H1 (cell line): ENCODE measurements around the gene RETREG3. TPM values are rescaled to one million over a fixed set of nuclear protein-coding genes. Genes with fewer than 3 reads are reported as not detected.

Experiments used
- ASH2L ChIP-seq: fragments of 200-600, 300-600 bp; sonication (generic); IDR thresholded peaks from one replicate; pipeline ENCODE4 v1.7.1; 2017; ENCODE audit warnings: low read length
- CHD7 ChIP-seq: fragments of 300-600 bp; sonication (generic); IDR thresholded peaks from 2 replicates; pipeline ENCODE4 v1.7.1; 2012; ENCODE audit warnings: low read length, moderate library complexity, mild to moderate bottlenecking, inconsistent platforms; ENCODE audit not compliant: insufficient replicate concordance
- CTBP2 ChIP-seq: IDR thresholded peaks from 2 replicates; pipeline ENCODE4 v1.7.0; 2011; ENCODE audit warnings: borderline replicate concordance, mild to moderate bottlenecking, moderate library complexity, mixed read lengths, low read length; ENCODE audit not compliant: insufficient read depth, insufficient read length
- E2F6 ChIP-seq: IDR thresholded peaks from 2 replicates; pipeline ENCODE4 v1.6.1; 2012; ENCODE audit warnings: inconsistent platforms
- FOSL1 ChIP-seq: IDR thresholded peaks from 2 replicates; pipeline ENCODE4 v1.6.1; 2011; ENCODE audit warnings: mild to moderate bottlenecking, low read depth, low read length, moderate library complexity; ENCODE audit not compliant: insufficient read depth
- MAX ChIP-seq: IDR thresholded peaks from 2 replicates; pipeline ENCODE4 v1.6.1; 2012; ENCODE audit warnings: inconsistent platforms
- NANOG ChIP-seq: IDR thresholded peaks from 2 replicates; pipeline ENCODE4 v1.6.1; 2011; ENCODE audit warnings: low read length, low read depth, mild to moderate bottlenecking, inconsistent platforms; ENCODE audit not compliant: insufficient read depth, poor library complexity, severe bottlenecking
- SIN3A ChIP-seq, 2 experiments: IDR thresholded peaks in 1 of 2; conservative IDR thresholded peaks in 1 of 2; 2 replicates each; pipeline ENCODE4 v1.6.1; 2011 to 2012; ENCODE audit warnings: low read length in 2 of 2, improper control_type of control experiment in 1 of 2, low read depth in 1 of 2, mild to moderate bottlenecking in 1 of 2
- SIX5 ChIP-seq: IDR thresholded peaks from 2 replicates; pipeline ENCODE4 v1.6.1; 2011; ENCODE audit warnings: mild to moderate bottlenecking, low read depth, low read length
- polyA plus RNA-seq, 7 experiments: library from polyadenylated mRNA; depleted of rRNA in 3 of 7; stranded (reverse) in 5 of 7; unstranded in 2 of 7; fragments of >200 nt in 5 of 7; fragments of 200-250 nt in 2 of 7; gene quantifications; 1 replicate in 5 of 7; 2 replicates in 1 of 7; 4 replicates in 1 of 7; pipeline versions ENCODE4 v1.2.1 to v1.2.3, GENCODE V29; 2011 to 2013; ENCODE audit warnings: missing spikeins in 2 of 7, mixed read lengths in 2 of 7
- total RNA-seq: library from RNA; stranded (reverse); fragmentation: NEBNext Ultra II Directional; extraction: Animal tissue kit (Norgen Biotek cat#: 25700); gene quantifications from 2 replicates; pipeline ENCODE4 v1.2.1, GENCODE V29; 2021

The RETREG3 gene
- total and polyA plus RNA-seq, 2 of the 8 experiments (the other 6 are each of a cell fraction or from before 2014, with no cell fraction given): 23.7 to 42.6 TPM

GRCh38 chr17:42566215-42566882 is 42.8 kb downstream of the RETREG3 start (continued):
- TF ChIP-seq CHD7 (no peak), SIN3A (conservative IDR thresholded peaks at IDR 0.05 in 1 of 2, IDR thresholded peaks at IDR 0.05 in 1 of 2; ENCODE audit: low read depth in 1 of 2, low read length in 2 of 2) (no peak), SIX5 (no peak), NANOG (no peak), FOSL1 (no peak), E2F6 (no peak), CTBP2 (no peak), MAX (no peak), ASH2L (no peak)
